ENCODE data around the gene RUNX3.

DNA sequence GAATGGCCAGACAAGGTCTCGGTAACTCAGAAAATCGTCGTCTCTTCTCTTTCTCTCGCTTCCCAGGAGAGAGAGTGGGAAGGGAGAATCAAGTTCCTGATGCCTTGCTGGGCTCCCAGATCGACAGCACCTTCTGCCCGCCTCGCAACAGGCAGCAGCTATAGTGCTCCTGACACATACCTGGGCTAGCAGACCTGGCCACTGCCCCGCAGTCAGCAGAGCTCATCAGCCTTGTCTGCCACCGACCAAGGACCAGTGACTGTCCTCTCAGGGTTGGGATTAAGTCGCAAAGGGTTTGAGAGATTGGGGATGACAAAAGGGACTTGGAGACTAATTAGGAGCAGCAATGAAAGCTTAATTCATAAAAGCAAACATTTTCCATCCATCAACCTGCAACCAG is 4.1 kb downstream of the RUNX3 start:
- TF ChIP-seq, protein P1, sequence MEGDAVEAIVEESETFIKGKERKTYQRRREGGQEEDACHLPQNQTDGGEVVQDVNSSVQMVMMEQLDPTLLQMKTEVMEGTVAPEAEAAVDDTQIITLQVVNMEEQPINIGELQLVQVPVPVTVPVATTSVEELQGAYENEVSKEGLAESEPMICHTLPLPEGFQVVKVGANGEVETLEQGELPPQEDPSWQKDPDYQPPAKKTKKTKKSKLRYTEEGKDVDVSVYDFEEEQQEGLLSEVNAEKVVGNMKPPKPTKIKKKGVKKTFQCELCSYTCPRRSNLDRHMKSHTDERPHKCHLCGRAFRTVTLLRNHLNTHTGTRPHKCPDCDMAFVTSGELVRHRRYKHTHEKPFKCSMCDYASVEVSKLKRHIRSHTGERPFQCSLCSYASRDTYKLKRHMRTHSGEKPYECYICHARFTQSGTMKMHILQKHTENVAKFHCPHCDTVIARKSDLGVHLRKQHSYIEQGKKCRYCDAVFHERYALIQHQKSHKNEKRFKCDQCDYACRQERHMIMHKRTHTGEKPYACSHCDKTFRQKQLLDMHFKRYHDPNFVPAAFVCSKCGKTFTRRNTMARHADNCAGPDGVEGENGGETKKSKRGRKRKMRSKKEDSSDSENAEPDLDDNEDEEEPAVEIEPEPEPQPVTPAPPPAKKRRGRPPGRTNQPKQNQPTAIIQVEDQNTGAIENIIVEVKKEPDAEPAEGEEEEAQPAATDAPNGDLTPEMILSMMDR (conservative IDR thresholded peaks at IDR 0.05; ENCODE audit: low read length), result no peak
- TF ChIP-seq EZH2phosphoT487 (IDR thresholded peaks at IDR 0.05; ENCODE audit: borderline replicate concordance), result no peak
